HUES48 (cell line): ENCODE measurements around the gene NMUR1.

Experiments
- H3K27ac ChIP-seq: one replicate; pipeline ENCODE4 v1.7.0; 2013; ENCODE audit warnings: low read depth, low read length, inconsistent platforms
- H3K27me3 ChIP-seq: 2 replicates; pipeline ENCODE4 v1.6.1; 2013; ENCODE audit warnings: mild to moderate bottlenecking, low read length; ENCODE audit not compliant: control insufficient read depth, insufficient read depth
- H3K36me3 ChIP-seq: 2 replicates; pipeline ENCODE4 v1.6.1; 2013; ENCODE audit warnings: low read length; ENCODE audit not compliant: control insufficient read depth, insufficient read depth
- H3K4me1 ChIP-seq: 2 replicates; pipeline ENCODE4 v1.6.1; 2013; ENCODE audit warnings: mild to moderate bottlenecking, low read length; ENCODE audit not compliant: control insufficient read depth, insufficient read depth
- H3K4me3 ChIP-seq: 2 replicates; pipeline ENCODE4 v1.5.1; 2013; ENCODE audit warnings: mild to moderate bottlenecking, low read depth, low read length
- H3K9ac ChIP-seq: 2 replicates; pipeline ENCODE4 v1.6.1; 2013; ENCODE audit warnings: mild to moderate bottlenecking, low read depth, low read length, moderate library complexity
- H3K9me3 ChIP-seq: 2 replicates; pipeline ENCODE4 v1.6.1; 2013; ENCODE audit warnings: low read length; ENCODE audit not compliant: control insufficient read depth, insufficient read depth

The NMUR1 gene

DNA sequence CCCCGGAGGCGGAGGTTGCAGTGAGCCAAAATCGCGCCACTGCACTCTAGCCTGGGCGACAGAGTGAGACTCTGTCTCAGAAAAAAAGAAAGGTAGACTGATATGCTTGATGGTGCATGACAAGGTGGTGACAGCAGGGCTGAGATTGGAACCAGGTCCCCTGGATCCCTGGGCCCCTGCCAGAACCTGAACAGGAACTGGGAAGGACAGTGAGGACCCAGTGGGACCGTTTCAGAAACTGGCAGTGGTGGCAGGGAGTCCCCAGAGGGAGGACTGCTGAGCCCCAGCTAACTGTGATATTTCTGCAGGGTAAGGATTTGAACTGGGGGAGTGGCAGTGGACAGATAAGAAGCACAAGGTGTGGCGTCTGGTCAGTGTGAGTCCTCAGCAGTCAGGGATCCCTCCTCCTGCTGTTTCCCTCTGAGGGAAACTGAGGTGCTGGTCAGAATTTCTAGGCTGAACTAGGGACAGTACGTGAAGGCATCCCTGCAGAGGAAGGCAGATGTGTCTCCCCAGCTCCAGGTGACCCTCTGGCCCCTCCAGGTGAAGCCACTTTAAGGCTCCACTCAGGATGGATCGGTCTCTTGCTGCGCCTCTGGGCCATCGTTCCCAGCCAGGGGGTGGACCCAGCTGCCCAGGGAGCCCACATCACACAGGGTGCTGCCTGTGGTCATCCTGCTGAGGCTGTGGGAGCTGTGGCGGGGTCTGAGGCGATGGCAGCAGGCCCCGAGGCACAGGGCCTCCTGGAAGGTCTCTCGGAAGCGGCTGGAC is 5.6 kb downstream of the NMUR1 start:
- no peaks in the 10 kb centered on the region for H3K36me3 ChIP-seq
- H3K4me3 ChIP-seq, result no peak overlapping the region
- H3K9me3 ChIP-seq, result no peaks in the 10 kb centered on the region
- no peak overlapping the region for H3K9ac ChIP-seq
- H3K27me3 ChIP-seq, result peaks cover 7% of the 10 kb centered on the region
- no peaks in the 10 kb centered on the region for H3K4me1 ChIP-seq
- no peak overlapping the region for H3K27ac ChIP-seq

DNA sequence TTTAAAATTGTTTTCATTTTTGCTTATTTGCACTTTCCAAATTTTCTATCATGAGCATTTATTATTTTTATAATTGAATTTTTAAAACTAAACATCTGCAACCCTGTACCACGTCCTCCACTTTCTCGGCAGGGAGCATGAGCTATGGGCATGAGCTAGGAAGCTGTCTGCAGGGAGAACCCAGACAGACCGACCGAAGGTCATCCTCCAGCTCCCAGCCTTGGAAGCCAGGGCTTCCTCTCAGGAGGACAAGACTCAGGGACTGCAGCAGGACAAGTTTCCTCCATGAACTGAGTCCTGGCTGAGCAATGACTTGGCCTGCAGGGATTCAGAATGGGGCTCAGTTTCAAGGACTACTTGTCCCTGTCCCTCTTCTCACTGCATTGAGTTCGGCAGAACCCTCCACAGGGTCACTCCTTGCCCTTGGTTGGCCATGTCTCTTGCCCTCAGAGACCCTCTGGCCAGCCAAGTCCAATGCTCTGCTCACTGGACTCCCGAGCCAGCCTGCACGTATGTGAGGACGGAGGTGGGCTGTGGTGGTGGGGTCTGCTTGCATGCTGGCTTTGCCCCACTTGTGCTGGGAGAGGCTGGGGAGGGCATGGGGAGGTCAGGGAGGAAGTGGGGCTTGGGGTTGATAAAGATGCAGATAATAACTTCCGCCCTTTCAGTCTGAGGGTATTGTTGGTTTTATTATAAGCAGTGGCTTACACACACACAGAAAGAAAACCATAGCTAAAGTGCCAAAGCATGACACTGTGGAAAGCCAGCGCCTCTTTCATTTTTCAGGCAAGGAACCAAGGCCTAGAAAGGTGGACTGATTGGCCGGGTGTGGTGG is 6.6 kb downstream of the NMUR1 start:
- Histone ChIP-seq H3K4me3 (no peak overlapping the region), H3K9me3 (no peaks in the 10 kb centered on the region), H3K27ac (no peak overlapping the region), H3K27me3 (no peaks in the 10 kb centered on the region), H3K9ac (no peak overlapping the region), H3K36me3 (no peaks in the 10 kb centered on the region), H3K4me1 (no peaks in the 10 kb centered on the region)

DNA sequence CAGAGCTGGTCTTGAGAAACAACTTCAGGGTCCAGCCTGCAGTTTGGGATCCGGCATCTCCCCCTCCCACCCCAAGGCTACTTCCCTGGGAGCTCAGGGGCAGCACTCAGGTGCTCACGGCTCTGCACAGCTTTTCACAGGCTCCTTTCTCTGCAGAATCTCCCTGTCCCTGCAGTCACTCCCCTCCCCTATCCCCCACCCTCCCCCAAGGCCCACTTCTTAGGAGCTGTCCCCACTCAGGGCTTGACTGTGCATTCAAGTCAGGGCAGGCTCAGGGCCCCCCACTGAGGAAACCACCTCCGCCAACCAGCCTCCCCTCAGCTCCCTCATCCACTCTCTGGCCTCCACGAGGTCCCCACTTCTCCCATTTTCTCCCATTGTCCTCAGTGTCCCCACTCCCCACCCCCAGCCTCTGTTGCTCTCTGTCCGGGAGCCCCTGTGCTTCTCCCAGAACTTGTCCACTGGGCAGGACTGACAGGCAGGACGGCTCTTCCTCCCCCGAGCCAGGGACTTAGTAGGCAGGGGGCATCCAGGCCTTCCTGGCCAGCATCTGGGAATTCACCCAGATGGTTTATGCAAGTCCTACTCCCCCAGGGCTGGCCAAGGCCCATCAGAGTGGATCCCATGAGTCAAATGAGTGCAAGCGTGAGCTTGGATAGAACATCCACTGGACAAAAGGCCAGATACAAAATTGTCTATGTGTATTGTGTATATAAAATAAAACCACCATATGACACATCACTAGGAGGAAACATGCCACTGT is 7.6 kb downstream of the NMUR1 start:
- Histone ChIP-seq H3K27me3 (no peaks in the 10 kb centered on the region), H3K36me3 (no peaks in the 10 kb centered on the region), H3K4me3 (no peak overlapping the region), H3K9ac (no peak overlapping the region), H3K27ac (no peak overlapping the region), H3K4me1 (no peaks in the 10 kb centered on the region), H3K9me3 (no peaks in the 10 kb centered on the region)

DNA sequence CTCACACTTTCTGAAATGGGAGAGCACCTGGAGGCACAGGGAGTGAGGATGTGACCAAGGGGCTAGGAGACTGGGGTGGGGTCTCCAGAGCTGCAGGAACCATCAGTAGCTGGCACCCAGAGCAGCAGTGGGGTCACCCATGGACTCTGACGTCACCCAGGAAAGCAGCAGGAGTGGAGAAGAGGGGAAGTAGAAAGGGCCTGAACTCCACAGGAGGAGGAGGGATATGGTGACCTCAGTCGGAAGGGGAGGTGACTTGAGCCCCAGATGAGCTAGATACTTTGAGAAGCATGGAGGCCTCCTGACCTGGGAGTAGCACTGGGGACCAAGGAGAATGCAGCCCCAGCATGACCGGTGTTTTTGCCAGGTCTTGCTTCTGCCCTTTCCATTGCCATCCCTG is 8.8 kb downstream of the NMUR1 start:
- Histone ChIP-seq H3K4me3 (no peak overlapping the region), H3K4me1 (no peaks in the 10 kb centered on the region), H3K27me3 (no peaks in the 10 kb centered on the region), H3K36me3 (no peaks in the 10 kb centered on the region), H3K9me3 (no peaks in the 10 kb centered on the region), H3K9ac (no peak overlapping the region), H3K27ac (no peak overlapping the region)

DNA sequence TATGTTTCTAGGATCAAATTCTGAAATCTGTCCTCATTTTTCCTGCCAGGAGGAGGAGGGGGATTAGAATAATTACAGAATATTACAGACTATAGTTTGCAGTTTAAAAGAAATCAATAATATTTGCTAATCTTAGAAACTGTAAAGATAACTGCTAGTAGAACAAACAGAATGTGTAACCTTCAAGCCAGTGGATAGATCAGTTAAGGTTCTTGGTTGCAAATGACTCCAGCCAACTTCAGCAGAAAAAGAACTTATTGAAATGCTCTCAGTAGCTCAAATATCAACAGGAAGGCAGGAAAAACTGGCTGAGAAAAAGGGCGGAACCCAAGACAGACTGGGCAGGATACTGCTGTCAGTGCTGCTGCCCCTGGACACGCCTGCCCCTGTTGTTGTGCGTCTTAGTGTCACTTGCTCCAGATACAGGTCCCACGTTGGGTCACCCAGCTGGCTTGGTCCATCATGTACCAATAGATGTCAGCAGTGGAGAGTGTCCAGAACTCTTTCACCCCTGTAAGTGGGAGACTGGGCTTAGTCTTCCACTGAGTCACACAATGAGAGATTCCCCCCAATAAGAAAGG is 10.2 kb downstream of the NMUR1 start:
- Histone ChIP-seq H3K36me3 (no peaks in the 10 kb centered on the region), H3K27me3 (peaks cover 6% of the 10 kb centered on the region; the same call in 1 of the 2 replicates), H3K9ac (no peak overlapping the region), H3K4me1 (peaks cover 1% of the 10 kb centered on the region), H3K9me3 (no peaks in the 10 kb centered on the region), H3K4me3 (no peak overlapping the region), H3K27ac (no peak overlapping the region)

DNA sequence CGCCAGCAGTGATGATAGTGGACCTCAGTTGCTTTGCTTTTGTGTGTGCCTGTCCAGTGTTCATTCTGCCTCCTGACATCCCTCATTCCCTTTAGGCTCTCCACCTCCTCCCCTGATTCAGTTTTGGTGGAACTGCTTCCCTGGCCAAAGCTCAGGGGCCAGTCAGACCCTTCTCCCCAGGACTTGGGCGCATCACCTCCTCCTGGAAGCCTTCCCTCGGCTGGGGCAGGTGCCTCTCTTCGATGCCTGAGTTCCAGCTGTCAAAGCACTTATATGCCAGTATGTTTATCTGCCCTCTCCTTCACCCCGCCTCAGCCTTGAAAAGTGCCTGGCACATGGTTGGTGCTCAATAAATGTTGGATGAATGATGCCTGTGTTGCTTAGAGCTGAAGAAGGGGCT is 11.5 kb downstream of the NMUR1 start:
- no peak overlapping the region for H3K4me3 ChIP-seq
- H3K36me3 ChIP-seq, result no peaks in the 10 kb centered on the region
- peaks cover 9% of the 10 kb centered on the region; the same call in 1 of the 2 replicates for H3K27me3 ChIP-seq
- H3K9me3 ChIP-seq, result no peaks in the 10 kb centered on the region
- peaks cover 4% of the 10 kb centered on the region for H3K4me1 ChIP-seq
- no peak overlapping the region for H3K27ac ChIP-seq
- no peak overlapping the region for H3K9ac ChIP-seq

DNA sequence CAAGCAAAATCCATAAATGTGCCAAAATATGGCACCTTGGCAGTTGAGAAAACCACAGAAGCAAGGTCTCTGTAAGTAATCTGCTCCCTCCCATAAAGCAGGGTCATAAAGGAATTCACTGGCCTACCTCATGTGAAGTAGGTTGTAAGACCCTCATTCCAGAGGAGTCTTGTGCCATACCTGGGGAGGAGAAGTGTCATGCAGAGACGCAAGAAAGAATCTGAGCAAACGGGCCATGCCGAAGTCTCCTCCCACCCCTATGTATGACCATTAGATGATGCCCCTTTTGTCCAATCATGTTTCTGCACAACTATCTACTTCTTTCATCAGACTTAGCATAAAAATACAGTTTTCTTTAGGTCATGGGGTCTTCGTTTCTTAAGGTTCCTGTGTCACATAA is 14.6 kb downstream of the NMUR1 start:
- Histone ChIP-seq H3K9ac (no peak overlapping the region), H3K27me3 (peaks cover 9% of the 10 kb centered on the region; the same call in 1 of the 2 replicates), H3K4me3 (no peak overlapping the region), H3K4me1 (peaks cover 4% of the 10 kb centered on the region), H3K36me3 (no peaks in the 10 kb centered on the region), H3K9me3 (no peaks in the 10 kb centered on the region), H3K27ac (no peak overlapping the region)

DNA sequence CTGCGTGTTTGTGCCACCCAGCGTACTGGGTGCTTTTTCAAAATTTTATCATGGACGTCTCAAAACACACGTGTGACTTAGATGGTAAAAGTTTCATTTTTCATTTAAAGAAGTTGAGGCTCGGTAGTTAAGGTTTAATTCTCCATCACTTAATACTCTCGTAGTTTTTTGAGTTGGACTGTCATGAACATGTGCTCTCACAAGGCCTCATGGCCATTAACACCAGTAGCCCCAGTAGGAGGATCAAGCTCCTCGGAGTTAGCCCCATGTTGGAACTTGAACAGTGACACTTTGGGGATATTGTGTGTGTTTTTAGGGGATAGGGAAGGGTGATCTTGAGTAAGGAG is 15.3 kb downstream of the NMUR1 start:
- Histone ChIP-seq H3K36me3 (no peaks in the 10 kb centered on the region), H3K27ac (peak overlapping the region; percentile 72)

DNA sequence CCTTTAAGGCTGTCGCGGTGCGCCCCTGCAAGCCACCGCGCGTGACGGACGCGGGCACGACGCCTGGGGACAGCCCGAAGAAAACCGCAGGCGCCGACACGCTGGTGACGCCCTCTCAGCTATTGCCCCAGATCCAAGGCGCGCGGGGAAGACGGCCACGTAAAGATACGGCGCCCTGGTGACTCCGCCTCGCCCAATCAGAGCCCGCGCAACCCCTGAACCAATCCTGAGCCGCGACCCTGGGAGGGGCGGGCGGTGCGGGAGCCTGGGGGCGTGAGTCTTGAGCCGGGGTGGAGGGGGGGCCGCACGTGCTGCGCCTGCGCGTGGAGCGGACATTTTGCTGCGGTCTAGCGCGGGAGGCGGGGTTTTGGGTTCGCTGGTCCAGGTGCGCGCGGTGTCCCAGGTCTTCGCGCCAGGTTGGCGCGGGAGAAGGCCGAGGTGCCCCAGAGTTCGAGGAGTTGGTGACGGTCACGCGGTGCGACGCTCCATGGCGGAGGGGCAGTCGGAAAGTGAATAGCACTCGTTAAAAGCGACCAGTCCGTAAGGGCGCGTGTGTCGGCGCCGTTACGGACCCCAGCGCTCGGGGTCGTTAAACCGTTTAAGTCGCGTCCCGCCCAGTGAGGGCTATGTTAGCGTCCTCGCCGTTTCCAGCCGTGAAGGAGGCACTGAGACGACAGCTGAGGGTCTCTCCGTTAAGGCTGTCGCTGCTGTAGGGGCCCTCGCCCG is 15.9 kb downstream of the NMUR1 start:
- Histone ChIP-seq H3K9me3 (no peaks in the 10 kb centered on the region), H3K36me3 (no peaks in the 10 kb centered on the region), H3K9ac (peak overlapping the region; percentile 92), H3K4me1 (peaks cover 4% of the 10 kb centered on the region), H3K27ac (peak overlapping the region; percentile 80), H3K27me3 (peaks cover 9% of the 10 kb centered on the region; the same call in 1 of the 2 replicates), H3K4me3 (peak overlapping the region; percentile 95)

More for the DNA sequence above, 15.3 kb downstream of the NMUR1 start:
- Histone ChIP-seq H3K4me3 (peak overlapping the region; percentile 68), H3K27me3 (peaks cover 9% of the 10 kb centered on the region; the same call in 1 of the 2 replicates), H3K9ac (peak overlapping the region; percentile 80), H3K9me3 (no peaks in the 10 kb centered on the region), H3K4me1 (peaks cover 4% of the 10 kb centered on the region)

DNA sequence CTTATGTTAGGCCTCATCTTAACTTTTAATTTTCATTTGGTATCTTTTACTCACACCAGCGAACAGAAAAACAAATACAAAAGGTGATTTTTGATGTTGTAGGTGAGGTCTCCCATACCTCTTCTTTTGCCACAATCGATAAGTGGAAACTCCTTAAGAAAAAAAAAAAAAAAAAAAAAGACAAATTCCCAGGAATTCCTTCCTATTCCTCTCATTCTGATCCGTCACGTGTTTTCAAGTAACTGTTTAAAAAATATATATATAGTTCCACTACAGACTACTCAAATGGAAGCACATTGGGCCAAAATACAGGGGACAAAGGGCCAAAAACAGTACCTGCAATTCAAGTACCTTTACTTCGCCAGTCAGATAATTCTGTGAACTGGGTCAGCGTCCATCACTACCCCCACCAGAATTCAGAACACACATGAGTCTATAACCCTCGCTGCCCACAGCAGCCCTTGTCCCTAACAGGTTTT is 16.5 kb downstream of the NMUR1 start:
- H3K27me3 ChIP-seq, result peaks cover 9% of the 10 kb centered on the region; the same call in 1 of the 2 replicates
- peak overlapping the region; percentile 80 for H3K27ac ChIP-seq
- H3K4me3 ChIP-seq, result peak overlapping the region; percentile 95
- no peaks in the 10 kb centered on the region for H3K36me3 ChIP-seq
- no peaks in the 10 kb centered on the region for H3K9me3 ChIP-seq
- H3K9ac ChIP-seq, result peak overlapping the region; percentile 92
- H3K4me1 ChIP-seq, result peaks cover 4% of the 10 kb centered on the region
